Measurements from ENCODE around the gene HSP90AB1. TPM values are rescaled to one million over a fixed set of nuclear protein-coding genes. Genes with fewer than 3 reads are reported as not detected.

The HSP90AB1 gene
- total and polyA plus RNA-seq, 12 donors, result 235 to 1,053 (median 904) TPM

DNA sequence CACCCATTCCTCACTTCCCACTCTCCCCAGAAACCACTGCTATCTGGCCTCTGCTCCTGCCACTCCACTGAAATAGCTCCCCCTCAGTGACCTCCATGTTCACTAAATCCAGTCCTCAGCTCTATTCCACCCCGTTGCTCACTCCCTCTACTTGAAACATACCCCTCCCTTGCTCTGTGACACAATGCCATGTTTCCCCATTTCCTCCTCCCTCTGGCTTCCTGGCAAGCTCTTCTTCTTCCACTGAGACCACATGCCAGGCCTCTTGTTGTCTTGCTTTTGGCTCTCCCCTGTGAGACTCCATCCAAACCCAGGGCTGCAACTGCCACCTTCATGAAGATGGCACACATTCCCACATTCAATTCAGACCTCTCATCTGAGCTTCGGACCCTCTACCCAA lies 37.2 kb downstream of the HSP90AB1 start:
- ATAC-seq (no peak), DNase-seq (no peak)
- peaks cover 5 to 71% (median 31%) of the 10 kb centered on the region in 7 donors for H3K27me3 ChIP-seq
- no peak for TF ChIP-seq CTCF (IDR thresholded peaks at IDR 0.05)
- H3K4me1 ChIP-seq, result peaks cover 0 to 5% (median 0%) of the 10 kb centered on the region in 9 donors
- no peak overlapping the region for H3K4me3 ChIP-seq
- H3K27ac ChIP-seq, result no peak overlapping the region
- 48% methylated on average over 2 of the region's 2 CpGs for WGBS, 2 donors
- H3K9me3 ChIP-seq, result no peaks in the 10 kb centered on the region
- no peaks in the 10 kb centered on the region for H3K36me3 ChIP-seq
- intact Hi-C loops (cut with DNase I), result no loop called here

DNA sequence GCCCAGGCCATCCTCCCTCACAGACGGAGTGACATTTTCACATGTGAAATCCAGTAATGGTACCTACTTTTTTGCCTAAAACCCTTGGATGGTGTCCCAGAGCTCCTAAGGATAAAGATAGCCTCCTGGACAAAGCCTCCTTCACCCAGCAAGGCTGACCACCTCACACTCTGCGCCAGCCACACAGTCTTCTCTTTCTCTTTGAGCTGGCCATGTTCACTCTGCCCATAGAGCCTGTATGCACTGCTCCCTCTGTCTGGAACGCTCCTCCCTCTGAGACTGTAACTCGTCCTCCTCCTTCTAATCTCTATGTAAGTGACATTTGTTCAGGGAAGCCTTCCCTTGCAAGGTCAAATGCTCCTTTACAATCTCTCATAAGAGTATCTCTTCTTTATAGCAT lies 38.0 kb downstream of the HSP90AB1 start:
- Histone ChIP-seq H3K4me1 (peaks cover 0 to 5% (median 0%) of the 10 kb centered on the region in 9 donors), H3K4me3 (no peak overlapping the region), H3K27me3 (peaks cover 5 to 77% (median 39%) of the 10 kb centered on the region in 7 donors), H3K9me3 (no peaks in the 10 kb centered on the region), H3K27ac (no peak overlapping the region), H3K36me3 (no peaks in the 10 kb centered on the region)
- ATAC-seq, result no peak
- no peak for DNase-seq
- intact Hi-C loops (cut with DNase I), result no loop called here
- no peak for TF ChIP-seq CTCF (IDR thresholded peaks at IDR 0.05)
- 64 to 66% methylated on average over 4 of the region's 4 CpGs for WGBS, 2 donors

GRCh38 chr6:44285552-44286284 lies 38.8 kb downstream of the HSP90AB1 start:
- no peak for TF ChIP-seq CTCF (IDR thresholded peaks at IDR 0.05)
- WGBS, 2 donors, result 69 to 79% methylated on average over 25 of the region's 25 CpGs
- Histone ChIP-seq H3K9me3 (no peaks in the 10 kb centered on the region), H3K4me3 (no peak overlapping the region), H3K4me1 (peaks cover 0 to 5% (median 0%) of the 10 kb centered on the region in 9 donors), H3K27me3 (peaks cover 5 to 84% (median 47%) of the 10 kb centered on the region in 7 donors), H3K27ac (no peak overlapping the region), H3K36me3 (no peaks in the 10 kb centered on the region)
- no peak for DNase-seq
- intact Hi-C loops (cut with DNase I), result no loop called here
- no peak for ATAC-seq

- peaks cover 5 to 84% (median 53%) of the 10 kb centered on the region in 7 donors for H3K27me3 ChIP-seq
- TF ChIP-seq CTCF (IDR thresholded peaks at IDR 0.05), result no peak
- no peak overlapping the region for H3K27ac ChIP-seq
- intact Hi-C loops (cut with DNase I), result no loop called here
- H3K9me3 ChIP-seq, result no peaks in the 10 kb centered on the region
- ATAC-seq, result no peak
- no peaks in the 10 kb centered on the region for H3K36me3 ChIP-seq
- H3K4me1 ChIP-seq, result peaks cover 0 to 5% (median 0%) of the 10 kb centered on the region in 9 donors
- H3K4me3 ChIP-seq, result no peak overlapping the region
- DNase-seq, result no peak
- 89 to 90% methylated on average over 12 of the region's 12 CpGs for WGBS, 2 donors
Measured at GRCh38 chr6:44286285-44286565, 39.3 kb downstream of the HSP90AB1 start.
